Measurements from ENCODE around the gene METTL13.
"Not testable (repeated sequence)": the region's sequence is repeated elsewhere in the genome, so short reads cannot be mapped to it uniquely, and the experiment has no call there.

METTL13 gene

DNA sequence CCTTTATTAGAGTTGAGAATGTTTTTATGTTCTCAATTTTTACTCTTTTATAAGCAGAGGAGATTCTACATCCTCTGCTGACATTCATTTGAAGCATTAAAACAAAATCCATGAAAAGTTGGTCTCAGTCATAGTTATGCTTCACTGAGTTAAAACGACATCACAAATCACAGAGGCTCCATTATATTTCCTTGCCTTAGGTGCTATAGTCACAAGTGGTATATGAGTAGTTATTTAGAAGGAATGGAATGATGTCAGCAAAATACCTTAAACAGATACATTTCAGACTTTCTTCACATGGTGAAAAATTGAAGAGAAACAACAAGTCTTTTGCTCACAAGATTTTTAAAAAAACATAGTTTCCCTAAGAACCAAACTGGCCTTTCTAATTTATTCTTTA is 11.7 kb upstream of the METTL13 start:
- no peak for DNase-seq

DNA sequence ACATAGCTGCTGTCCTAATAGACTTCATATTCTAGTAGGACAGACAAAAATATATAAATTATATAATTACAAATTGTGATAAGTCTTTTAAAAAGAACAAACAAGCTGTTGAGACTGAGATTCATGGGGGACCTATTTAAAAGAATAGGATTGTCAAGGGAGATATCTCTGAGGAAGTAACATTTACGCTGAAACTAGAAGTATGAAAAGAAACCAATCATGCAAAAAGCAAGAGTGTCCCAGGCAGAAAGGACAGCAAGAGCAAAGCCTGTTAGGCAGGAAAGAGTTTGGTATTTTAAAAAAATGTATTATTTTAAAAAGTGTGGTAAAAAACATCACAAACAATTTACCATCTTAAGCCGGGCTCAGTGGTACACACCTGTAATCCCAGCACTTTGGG is 9.1 kb upstream of the METTL13 start:
- DNase-seq = no peak

DNA sequence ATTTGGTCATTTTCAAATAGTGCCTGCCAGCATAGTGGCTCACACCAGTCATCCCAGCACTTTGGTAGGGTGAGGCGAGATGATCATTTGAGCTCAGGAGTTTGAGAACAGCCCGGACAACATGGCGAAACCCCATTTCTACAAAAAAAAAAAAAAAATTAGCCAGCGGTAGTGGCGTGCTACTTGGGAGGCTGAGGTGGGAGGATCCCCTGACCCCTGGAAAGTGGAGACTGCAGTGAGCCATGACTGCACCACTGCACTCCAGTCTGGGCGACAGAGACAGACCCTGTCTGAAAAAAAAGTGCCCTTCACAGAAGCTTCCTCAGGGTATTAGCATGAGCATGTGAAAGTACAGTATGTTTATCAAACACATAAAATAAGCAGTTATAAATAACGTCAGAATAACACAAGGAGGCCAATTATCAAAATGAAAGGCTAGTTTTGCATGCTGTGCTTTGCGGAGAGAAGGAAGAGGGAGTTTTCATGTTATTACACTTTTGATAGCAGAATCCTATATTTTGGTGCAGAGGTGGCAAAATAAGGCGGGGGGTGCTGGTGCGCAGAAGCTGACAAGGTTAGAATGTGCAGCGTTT is 781 bp upstream of the METTL13 start:
- DNase-seq = no peak

DNA sequence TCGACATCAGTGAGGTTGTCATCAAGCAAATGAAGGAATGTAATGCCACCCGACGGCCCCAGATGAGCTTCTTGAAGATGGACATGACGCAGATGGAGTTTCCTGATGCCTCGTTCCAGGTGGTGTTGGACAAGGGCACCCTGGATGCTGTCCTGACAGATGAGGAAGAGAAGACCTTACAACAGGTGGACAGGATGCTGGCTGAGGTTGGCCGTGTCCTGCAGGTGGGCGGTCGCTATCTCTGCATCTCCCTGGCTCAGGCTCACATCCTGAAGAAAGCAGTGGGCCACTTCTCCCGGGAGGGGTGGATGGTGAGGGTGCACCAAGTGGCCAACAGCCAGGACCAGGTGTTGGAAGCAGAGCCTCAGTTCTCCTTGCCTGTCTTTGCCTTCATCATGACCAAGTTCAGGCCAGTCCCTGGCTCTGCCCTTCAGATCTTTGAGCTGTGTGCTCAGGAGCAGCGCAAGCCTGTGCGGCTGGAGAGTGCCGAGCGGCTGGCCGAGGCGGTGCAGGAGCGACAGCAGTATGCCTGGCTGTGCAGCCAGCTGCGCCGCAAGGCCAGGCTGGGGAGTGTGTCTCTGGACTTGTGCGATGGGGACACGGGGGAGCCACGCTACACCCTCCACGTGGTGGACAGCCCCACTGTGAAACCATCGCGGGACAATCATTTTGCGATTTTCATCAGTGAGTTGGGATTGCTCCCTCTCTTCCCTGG is 2.5 kb downstream of the METTL13 start:
- DNase-seq = no peak

DNA sequence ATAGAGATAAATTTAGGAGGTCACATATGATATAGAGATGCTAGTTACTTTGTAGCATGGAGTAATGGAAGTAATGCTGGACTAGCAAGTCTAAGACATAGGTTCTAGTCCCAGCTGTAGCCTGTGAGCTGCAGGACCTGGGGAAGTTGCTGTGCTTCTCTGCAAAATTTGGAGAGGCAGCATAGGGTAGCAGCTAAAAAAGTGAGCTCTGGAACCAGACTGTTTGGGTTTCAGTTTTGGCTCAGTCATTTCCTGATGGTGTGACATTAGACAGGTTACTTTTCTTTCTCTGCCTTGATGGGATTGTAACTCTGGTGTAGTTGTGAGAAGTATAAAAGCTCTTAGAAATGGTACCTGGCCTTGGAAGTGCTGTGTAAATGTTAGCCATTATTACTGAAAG is 3.3 kb downstream of the METTL13 start:
- DNase-seq = no peak

DNA sequence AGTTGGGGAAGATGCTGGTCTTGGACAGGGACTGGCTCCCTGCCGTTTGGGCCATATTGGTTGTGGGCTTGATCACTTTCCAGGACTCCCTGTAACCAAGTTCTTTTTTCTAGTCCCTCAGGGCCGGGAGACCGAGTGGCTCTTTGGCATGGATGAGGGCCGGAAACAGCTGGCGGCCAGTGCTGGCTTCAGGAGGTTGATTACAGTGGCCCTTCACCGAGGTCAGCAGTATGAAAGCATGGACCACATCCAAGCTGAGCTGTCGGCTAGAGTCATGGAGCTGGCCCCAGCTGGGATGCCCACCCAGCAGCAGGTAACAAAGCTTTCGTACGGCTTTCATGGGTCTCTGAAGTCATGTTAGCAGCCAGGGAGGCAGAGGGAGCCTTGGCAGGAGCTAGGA is 4.3 kb downstream of the METTL13 start:
- no peak for DNase-seq

DNA sequence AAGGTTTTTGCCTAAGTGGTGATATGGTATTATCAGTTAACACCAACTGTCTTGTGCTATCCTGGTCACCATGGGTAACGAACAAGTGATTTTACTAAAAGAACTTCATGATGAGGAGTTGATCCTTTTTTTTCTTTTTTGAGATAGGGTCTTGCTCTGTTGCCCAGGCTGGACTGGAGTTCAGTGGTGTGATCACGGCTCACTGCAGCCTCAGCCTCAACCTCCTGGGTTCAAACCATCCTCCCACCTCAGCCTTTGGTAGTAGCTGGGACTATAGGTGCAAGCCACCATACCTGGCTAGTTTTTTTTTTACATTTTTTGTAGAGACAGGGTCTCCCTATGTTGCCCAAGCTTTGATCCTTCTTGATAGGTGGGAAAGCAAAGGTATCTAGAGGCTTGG is 5.1 kb downstream of the METTL13 start:
- no peak for DNase-seq

DNA sequence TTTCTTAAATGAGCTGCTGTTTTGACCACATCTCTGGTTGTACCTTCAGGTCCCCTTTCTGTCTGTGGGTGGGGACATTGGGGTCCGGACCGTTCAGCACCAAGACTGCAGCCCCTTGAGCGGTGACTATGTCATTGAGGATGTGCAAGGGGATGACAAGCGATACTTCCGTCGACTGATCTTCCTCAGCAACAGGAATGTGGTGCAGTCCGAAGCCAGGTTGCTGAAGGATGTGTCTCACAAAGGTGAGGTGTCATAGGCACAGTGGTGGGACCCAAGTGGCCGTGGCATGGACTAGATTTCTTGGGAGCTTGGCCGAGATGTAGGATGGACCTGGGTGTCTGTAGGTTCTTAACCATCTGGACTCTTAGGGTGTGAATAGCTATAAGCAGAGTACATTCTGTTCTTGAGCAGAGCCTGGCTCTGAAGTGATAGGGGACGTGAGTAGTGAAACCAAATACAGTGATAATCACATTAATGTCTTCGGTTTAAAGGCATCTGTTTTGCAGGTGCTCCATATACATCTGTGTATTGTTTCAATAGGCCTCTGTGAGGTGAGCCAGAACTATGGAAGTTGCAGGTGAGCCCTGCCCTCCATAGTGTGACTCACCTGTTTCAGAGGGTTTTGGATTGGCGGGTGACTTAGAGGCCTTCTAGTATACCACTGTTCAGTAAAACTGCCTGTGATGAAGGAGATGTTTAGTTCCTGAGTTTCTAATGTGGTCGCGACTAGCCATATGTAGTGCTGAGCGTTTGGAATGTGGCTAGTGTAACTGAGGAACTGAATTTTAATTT is 6.4 kb downstream of the METTL13 start:
- DNase-seq = no peak

DNA sequence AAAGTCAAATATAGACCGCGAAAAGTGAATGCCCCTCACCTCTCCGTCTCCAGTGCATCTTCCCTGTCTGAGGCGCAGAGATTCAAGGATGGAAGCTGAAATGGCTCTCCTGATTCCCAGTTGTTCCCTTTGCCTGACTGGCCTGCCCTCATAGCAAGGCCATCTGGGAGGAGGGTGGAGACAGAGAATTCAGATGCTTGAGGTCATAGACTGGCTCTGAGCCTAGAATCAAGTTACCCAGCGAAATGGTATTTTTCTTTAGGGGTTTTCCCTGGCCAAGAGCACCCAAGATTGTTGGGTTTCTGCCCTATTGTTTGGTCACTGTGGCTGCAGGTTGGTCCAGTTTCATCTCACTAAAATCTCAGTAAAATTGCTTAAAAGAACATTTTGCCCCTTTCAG is 7.2 kb downstream of the METTL13 start:
- DNase-seq = no peak

DNA sequence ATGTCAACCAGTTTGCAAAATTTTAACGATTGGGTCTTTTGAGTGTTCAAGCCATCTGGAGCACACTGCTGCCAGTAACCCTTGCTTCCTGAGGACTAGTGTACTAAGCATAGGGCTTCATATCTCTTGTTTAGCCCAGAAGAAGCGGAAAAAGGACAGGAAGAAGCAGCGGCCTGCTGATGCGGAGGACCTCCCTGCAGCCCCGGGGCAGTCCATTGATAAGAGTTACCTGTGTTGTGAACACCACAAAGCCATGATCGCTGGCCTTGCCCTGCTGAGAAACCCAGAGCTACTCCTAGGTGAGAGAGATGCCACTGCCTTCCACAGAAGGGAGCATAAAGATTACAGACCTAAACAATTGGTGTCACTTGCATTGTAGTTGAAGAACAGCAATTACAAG is 8.9 kb downstream of the METTL13 start:
- DNase-seq = no peak

DNA sequence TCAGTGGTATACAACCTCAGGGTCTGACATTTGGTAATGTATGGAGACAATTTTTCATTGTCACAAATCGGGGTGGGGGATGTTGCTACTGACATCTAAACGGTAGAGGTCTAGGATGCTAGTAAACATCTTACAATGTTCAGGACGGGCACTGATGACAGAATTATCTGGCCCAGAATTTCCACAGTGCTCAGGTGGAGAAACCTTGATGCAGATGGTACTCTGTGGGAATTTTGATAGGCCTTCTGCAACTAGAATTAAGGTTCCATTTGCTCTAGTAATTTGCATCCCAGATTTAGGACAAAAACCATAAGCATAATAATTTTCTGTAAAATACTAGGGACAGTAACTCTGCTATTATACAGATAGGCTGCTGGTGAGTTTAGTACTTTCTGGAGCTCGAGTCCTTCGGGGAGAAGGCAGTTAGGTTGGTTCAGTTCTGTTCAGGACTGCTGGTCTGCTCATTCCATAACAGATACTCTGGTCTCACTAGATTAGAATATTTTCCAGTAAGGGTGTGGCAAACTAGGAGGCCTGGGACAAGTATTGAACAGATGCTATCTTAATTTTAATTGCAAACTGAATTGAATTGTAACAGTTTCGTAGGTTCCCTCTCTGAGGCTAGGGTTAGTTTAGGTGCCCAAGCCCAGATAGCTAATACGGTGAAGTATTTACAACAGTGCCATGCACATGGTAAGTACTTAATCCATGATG is 11.4 kb downstream of the METTL13 start:
- DNase-seq = no peak

DNA sequence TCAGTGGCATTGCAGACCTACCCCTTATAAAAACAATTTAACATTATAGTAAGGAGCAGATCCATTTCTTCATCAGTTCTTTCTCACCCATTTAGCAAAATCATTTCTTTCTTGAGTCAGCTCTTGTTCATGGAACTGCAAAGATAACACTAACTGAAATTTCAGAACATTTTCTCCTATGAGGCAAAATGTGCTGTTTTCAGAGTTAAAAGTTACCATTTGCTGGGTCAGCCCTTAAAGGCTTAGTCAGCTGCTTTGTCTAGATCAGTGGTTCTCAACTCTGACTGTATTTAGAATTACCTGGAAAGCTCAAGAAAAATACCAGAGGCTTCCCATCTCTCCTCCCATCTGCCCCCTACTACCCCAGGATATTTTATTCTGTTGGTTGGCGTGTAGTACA is 12.2 kb downstream of the METTL13 start:
- DNase-seq = no peak

DNA sequence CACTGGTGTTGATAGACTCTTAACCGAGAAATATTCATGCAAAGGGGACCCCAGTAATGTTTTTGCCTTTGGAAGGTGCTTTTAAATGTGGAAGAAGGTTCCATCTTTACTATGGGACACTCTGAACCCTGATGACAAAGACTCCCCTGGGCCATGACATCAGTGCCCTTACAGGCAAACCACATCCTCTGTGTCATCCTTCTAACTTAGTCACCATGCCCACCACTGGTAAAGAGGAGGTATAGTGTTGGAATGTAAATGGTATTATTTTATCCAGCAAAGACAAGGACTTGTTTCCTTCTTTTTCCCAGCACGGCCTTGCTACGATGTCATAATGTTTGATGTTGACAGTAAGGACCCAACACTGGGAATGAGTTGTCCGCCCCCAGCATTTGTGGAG is 12.6 kb downstream of the METTL13 start:
- DNase-seq = no peak

DNA sequence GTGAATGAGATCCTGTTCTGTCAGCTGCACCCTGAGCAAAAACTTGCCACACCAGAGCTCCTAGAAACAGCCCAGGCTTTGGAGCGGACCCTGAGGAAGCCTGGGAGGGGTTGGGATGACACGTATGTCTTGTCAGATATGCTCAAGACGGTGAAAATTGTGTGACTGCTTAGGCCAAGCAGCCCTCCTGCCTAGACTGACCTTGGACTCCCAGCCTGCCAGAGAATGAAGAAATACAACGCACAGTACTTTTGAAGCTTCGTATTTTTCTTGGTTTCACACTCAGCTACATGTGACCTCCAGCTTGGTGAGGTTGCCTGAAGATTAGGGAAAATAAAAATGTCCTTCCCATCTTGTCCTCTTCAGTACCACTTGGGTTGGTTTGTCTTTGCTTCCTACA is 15.1 kb downstream of the METTL13 start:
- DNase-seq = no peak

DNA sequence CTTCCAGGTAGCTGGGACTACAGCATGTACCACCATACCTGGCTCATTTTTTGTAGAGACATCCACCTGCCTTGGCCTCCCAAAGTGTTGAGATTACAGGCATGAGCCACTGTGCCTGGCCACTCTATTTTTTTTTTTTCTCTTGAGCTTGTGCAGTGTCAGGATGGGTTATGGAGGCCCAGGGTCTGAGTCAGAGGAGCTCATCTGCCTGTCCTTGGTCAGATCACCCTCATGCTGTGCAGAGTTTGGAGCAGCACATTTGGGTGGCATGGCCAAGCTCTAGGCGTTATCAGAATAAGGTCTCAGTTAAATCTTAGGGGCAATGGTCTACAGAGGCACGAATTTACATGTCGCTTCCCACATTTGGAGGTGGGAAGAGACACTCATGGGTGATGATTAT is 16.9 kb downstream of the METTL13 start:
- DNase-seq = no peak

DNA sequence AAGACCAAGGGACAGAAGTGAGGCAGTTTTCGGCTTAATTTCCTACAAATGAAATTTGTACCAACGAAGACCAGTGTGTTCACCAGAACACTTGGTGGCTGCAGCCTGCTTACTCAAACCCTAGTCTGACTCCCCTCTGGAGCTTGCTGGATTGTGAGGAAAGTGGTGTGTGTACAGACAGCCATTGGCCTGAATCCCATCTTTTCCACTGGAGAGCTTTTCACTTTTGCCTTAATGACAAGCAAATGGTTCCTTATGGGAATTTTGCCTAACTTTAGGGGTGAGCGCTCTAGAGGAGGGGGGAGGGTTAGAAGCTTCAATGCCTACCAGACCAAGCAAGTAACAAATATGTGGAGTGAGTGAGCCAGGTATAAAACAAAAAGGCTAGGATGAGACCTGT is 17.3 kb downstream of the METTL13 start:
- no peak for DNase-seq

DNA sequence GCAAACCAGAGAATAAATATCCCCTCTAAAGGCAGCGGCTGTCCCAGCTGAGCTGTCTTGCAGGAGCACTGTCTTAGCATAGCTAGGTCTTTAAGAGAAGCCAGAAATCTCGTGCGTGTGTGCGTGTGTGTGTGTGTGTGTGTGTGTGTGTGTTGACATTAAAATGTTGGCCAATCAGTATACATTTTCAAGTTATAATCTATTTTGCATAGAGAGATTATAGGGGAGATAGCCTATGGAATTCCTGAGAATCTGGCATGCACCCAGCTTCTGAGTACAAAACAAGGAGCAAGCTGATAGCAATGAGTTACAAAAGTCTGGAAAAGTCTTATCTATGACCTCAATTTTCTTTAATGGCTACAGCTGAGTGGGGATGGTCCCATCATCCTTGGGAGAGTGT is 17.7 kb downstream of the METTL13 start:
- DNase-seq = no peak

DNA sequence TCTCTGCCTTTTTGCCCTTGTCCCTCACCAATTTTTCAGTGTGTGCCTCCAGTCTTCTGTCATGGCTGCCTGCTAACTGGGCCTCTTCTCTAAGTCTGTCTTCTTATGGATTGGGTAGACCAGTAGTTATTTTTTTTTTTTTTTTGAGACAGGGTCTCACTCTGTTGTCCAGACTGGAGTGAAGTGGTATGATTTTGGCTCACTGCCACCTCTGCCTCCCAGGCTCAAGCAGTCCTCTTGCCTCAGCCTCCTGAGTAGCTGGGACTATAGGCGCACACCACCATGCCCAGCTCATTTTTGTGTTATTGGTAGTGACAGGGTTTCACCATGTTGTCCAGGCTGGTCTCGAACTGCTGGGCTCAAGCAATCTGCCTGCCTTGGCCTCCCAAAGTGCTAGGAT is 18.2 kb downstream of the METTL13 start:
- DNase-seq = not testable (repeated sequence)

DNA sequence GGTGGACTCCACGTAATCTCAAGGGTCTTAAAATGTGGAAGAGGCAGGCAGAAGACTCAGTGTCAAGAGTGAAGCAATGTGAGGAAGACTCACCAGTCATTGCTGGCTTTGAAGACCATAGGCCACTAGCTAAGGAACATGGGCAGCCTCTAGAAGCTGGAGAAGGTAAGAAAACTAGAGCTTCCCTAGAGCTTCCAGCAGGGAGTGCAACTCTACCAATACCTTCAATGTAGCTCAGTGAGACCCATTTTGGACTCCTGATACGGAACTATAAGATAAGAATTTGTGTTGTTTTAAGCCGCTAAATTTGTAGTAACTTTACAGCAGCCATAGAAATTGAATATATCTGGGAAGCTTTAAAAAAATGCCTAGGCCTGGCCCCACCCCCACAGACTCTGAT is 18.9 kb downstream of the METTL13 start:
- DNase-seq = no peak

DNA sequence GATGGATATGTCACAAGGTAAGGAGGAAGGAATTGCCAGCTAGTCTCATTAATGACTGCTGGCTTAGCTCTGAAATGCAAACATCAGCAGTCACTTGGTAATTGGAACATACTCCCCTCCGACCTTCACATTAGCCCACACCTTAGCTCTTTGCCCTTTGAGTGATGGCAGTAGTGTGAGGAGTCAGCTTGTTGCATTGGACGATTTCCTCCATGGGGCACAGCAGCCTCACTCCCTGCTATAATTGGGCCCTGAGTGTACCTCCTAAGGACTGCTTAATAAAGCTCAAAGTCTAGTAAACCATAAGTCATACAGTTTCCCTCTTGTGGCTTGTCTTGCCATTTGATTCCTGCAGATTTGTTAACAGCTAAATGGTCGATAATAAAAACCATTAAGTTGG is 19.4 kb downstream of the METTL13 start:
- no peak for DNase-seq

DNA sequence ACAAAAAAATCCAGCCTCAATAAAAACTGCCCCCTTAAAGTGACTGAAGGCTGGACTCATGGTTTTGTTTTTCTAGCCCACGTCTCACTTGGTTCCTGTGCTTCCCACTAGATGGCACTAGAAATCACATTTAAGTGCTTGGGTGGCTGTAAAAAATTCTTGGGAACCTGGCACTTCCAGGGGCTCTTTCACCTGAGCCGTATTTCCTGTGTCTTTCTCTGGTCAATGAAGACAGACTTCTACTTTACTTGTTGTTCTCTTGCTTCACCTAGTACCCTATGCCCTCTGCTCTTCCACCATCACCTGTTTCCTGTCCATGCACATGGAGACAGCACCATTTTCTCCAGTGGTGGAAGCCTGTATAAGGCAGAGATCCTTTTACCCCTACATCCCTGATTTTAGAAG is 20.0 kb downstream of the METTL13 start:
- DNase-seq = no peak

DNA sequence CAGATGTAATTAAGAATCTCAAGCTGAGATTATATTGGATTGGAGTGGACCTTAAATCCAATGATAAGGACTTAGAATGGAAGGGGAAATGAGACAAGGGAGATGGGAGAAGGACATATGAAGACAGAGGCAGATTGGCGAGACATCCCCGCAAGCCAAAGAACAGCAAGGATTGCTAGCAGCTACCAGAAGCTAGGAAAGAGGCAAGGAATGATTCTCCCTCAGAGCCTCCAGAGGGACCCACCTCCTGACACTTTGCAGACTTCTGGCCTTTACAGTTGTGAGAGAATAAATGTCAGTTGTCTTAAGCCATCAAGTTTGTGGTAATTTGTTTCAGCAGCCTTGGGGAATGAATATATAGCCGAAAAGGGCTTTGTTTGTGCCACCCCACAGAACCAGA is 20.7 kb downstream of the METTL13 start:
- no peak for DNase-seq

DNA sequence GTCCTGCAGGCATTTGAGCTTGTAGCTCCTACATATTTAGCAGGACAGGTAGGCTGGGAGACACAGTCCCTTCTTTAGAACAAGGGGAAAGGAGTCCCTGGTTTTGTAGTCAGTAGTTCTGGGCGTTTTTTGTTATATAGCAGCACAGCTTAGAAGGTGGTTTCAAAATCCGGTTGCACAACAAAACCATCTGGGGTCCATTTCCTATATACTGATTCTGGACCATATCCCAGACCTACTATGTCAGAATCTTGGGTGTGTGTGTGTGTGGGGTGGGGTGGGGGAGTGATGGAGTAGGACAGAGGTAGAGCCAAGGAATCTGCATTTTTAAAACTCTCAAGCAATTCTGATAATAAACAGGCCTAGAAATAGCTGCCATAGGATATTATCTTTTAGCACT is 21.6 kb downstream of the METTL13 start:
- DNase-seq = no peak

Measured in NCI-H1436 treated with DMSO at 0.1 percent for 48 hours (cell line).